Measurements from ENCODE around the gene ELMO1.

Gene ELMO1

DNA sequence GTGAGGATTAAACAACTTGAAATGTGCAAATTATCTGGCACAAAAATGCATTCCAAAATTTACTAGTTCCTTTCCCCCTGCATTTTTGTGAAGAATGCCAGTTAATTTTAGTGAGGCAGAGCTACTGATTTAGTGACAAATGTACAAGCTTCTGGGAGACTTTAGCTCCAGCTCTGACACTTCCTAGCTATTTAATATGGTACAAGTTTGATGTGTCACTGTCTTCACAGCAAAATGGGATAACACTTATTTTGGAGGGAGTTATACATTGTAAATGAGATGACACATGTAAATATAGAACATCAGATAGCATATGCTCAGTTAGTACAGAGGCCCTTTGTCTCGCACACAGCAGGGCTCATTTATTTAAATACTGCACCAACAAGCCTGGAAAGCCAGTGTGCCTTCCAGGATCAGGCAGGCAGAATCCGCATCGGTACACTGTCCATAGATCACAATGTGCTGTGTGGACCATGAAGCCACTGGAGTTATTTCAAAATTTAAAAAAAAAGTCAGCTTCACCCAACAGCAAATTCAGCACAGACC lies 48.7 kb downstream of the ELMO1 start:
- DNase-seq = no peak

DNA sequence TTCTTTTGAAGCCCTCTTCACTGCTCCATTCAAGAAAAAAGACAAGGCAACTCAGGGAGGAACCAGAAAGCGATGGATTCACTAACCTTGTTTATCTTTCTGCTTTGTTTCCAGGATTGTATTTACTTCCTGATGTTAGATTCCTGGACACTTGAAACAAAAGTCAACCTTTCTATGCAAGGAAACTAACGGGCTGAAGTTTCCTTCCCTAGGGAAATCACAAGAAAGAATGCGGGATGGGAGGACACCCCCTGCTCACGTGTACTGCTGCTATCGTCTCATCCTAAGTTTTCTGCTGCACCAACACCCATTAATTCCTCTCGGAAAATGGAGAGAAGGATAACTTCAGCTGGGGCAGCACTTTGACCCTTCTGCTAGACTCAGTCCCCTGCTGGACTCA lies 50.3 kb downstream of the ELMO1 start:
- no peak for DNase-seq

DNA sequence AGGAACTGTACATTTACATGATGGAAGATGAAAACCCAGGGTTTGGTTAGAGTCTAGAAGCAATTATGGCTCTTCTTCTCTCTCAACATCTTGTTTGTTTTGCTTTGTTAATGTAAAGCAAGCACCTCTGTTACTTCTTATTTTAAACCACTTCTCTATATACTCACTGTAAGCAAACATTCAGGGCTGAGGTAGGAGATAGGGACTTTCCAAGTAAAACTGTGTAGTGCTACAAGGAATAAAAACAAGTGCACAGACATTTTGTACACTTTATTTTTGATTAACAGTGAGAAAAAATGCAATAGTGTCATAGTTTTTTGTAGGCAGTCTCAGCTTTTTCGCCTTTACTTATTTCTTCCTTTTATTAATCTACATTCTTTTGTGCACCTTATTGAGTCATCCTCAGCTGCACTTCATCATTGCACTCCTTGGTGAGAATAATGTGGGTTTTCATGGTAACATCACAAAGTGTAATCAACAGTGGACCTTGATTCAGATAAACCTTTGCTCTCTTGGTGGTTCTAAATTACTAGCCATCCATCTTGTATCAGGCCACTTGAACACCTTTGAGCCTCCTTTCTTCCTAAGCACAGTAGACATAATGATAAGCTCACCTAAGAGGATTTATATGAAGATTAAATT lies 52.9 kb downstream of the ELMO1 start:
- DNase-seq = no peak

DNA sequence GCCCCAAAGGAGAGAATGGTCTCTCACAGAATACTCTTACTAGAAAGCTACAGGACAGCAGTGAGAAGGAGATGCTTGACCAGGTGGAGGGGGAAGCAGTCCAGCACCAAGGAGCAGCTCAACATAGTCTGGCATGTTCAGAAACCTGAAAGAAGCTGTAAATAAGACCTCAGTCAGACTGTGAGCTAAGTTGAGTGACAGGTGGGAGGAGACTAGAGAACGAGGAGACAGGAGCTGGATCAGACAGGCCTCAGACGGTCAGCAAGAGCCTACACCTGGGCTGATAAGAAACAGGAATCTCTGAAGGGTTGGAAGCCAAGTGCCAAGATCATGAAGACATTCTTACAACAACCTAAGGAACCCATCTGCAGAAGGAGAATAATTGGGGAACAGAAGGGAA lies 54.5 kb downstream of the ELMO1 start:
- DNase-seq = no peak

DNA sequence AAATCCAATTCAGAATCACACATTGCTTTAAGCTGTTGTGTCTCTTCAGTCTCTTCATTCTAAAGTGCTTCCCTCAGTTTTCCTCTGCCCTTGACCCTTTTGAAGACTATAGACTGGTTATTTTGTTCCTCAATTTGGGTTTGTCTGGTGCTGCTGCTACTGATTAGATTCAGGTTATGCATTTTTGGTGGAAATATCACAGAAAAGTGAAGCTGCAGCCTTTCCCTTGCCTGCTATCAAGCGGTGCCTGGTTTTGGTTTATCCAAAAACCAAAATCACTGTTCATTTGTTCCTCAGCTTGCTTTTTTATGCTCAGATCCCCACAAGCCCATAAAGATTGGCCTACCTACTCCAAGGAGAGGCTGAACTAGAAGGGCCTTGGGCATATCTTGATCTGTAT lies 55.2 kb downstream of the ELMO1 start:
- no peak for DNase-seq

DNA sequence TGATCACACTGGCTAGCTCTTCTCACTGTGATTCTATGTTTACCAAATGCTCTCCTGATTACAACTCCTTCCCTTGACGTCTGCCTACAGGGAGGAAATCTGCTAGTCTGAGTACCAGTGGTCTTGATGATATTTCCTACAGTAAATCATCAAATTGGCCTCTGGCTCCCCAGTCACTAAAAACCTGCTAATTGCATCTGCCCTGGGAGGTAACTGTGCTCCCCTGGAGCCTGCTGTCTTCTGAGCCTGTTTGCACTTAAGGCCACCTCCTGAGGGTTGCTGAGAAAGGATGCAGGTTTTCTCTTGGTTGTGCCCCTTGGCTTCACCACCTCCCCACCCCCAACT lies 56.0 kb downstream of the ELMO1 start:
- no peak for DNase-seq

DNA sequence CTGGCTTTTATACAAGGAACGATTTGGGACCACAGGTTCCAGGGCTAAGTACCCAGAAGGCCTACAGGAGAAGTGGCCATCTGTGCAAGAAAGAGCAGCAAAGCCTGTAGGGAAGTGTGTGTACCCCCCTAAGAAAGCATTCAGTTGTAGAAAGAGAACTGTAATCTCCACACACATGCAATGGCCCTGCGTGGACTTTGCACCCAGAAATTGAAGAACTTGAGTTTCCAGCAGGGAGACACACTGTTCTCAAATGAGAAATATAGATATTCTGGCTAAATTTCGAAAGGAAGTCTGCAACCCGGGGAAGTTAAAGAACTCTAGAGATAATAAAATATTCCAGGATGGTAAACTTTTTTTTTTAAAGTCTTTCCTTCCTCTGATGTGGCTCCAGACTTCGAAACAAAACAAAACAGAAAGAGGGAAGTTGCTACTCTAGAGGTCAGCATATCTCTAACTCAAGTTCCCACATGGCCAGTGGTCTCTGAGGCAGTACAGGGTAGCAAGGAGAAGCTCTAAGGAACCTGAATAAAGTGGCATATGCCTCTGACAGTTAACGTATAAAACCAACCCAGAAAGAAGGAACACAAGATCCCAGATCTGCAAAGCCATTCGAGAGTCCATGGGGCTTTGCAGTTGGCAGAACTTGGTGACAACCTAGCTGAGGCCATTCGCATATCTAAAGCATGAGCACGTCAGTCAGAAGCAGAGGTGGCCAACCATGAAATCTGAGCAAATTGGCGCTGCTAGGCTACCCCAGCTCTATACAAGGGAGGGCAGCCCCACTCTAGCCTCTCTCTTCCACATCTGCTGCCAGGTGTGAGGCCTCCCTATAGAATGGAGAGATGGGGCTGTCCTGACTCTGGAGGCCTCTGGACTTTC lies 56.6 kb downstream of the ELMO1 start:
- peak; percentile 86 for DNase-seq

DNA sequence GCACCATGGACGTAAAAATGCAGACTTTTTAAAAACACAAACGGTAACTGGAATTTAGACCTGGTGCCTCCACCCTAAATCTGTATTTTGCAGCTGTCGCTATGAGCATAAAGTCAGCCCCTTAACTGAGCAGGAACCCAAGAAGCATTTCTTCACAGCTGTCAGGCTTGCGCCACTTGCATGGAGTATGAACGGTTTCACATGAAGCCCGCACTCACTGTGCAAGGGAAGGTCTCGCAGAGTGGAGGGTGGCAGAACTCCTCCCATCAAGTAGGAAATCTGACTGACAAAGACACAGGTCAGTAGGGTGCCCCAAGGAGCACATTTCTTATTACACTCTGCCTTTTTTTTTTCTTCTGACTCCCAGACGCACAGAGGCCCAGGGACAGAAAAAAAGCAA lies 58.5 kb downstream of the ELMO1 start:
- peak; percentile 82 for DNase-seq

DNA sequence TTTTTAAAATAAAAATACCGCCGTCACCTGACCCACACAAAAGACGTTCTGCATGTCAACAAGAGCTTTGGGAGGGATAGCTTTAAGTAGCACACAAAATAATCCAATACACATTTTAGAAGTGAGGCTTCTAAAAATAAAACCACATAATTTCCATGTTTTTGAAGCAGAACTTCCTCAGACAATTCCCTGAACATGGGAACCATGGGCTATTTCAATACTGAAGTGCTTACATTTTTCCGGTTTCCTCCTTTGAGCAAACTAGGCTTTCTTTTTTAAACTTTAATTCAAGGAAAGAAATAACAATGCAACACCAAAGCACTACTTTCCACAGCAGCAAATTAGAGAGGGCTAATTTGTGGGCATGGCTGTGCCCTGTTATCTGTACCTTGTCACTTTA lies 59.9 kb downstream of the ELMO1 start:
- no peak for DNase-seq

DNA sequence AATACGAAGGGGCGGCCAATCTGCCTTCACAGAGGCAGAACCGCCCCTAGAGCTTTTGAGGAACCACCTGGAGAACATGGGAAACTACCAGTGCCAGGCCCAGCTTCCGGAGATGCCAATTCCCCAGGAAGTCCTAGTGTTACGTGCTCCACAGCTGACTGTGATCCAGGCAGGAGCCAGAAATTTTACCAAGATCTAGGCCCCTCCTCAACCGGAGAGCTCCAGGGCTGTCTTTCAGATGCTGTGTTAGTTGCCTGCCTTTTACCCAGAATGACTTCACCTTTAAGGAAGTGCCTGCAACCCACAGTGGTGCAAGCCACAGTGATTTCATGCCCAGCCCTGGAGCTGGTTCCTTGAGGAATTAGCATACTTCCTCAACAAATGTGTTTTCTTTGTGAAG lies 62.9 kb downstream of the ELMO1 start:
- DNase-seq = peak; percentile 32

DNA sequence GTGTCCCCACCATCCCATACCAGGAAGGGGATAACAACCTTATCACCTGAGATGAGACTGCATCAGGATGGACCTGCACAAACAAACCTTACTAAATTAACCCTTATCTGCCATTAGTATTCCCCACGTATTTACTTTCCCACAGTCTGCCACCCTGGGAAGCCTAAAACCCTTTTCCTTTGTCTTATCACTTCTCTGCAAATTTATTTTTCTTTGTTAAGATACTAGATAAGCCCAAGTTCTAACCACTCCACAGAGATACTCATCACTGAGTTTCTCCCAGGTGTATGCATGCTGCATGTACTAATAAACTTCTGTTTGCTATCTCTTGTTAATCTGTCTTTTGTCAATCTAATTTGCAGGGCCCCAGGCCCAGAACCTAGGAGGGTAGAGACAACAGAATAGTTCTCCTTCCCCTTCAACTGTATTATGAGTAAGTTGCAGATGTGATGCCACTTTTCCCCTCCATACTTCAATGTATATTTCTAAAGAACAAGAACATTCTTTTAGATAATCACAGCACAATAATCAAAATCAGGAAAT lies 66.0 kb downstream of the ELMO1 start:
- DNase-seq = no peak

DNA sequence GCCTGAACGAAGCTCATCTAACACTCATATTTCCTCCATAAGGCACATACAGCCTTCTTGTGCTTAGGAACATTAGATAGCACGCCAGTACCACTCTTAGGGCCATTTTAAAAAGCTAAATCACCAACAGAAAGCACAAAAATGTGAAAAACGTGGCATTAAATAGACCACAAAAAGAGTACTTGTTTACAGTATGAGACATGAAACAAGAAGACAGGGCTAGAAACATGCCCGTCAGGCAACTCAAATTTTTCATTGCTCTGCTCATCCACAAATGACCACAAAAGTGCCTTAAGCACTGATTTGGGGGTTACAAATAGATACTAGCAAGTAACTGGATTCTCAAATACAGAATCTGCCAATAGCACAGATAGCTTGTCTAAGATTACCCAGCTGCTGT lies 67.8 kb downstream of the ELMO1 start:
- DNase-seq = no peak

DNA sequence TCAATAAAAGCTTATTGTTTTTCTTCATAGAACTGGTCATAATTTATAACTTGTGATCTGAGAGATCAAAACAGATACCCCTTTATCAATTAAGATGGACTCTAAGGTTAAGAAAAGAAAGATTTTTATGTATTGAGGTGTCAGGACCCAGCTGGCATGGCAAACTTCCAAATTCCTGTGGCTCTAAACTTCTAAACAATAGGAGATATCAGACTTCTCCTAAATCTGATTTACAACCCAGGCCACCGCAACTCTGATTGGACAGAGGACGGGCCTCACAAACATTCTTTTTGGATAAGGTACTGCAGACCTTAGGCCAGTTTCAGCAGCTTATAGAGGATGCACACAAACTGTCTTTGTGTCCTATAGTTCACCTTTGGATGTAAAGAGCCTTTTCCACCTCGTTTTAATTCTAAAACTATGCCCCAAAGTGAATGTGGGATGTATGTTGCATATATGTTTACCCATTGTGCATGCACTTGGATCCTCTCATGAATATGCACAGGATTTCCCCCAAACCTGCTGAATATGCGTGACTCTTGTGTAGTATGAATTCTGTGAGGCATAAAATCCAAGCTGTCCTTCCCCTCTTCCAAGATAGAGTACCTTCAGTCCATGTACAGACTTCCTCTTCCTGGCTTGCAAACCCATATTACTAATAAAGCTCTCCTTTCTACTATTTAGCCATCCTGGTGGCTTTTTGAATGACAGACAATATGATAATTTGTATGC lies 69.0 kb downstream of the ELMO1 start:
- no peak for DNase-seq

DNA sequence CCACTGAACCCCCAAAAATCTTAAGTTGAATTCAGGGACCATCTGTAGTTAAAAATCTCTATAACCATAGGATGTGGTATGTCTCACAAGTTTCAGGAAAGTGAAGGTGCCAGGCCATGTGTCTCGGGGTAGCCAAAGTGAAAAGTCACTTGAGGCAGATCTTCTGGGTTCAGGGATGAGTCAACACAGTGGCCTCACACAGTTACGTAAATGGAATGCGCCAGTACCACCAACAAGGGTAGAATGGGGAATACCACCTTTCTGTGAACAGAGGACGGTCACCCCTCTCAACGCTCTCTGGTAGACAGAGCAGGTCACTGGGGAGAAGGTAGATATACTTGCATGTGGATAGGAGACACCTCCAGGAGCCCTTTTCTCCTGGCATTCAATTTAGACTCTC lies 71.4 kb downstream of the ELMO1 start:
- peak; percentile 6 for DNase-seq

DNA sequence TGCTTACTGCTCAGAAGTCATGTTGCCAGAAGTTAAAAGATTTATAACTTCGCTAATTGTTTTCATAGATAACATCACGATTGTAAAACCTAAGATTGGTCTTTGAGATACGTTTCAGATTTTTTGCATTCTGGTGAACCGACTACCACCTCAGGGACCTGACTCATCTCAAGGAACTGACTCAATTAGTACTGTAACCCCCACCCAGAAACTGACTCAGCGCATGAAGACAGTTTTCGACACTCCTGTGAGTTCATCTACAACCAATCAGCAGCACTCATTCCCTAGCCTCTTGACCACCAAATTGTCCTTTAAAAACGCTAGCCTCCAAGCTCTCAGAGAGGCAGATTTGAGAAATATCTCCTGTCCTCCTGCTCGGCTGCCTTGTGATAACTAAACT lies 72.3 kb downstream of the ELMO1 start:
- DNase-seq = peak; percentile 20

DNA sequence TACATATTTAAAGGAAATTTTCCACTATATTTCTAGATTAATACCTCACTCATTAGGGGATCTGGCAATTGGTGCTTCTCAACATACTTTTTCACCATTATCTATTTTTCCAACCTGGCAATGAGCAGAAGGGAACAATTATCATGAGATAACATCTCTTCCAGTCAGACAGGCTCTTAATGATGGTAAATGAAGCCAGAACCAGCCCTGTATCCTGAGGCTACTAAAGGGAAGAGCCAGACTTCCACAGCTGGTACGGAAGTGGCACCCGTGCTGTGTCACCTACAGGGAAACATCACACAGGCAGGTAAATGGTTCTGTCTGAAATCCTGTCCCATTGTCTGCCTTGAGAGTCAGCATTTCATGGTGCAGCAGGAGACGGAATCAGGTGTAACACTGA lies 75.9 kb downstream of the ELMO1 start:
- DNase-seq = no peak

DNA sequence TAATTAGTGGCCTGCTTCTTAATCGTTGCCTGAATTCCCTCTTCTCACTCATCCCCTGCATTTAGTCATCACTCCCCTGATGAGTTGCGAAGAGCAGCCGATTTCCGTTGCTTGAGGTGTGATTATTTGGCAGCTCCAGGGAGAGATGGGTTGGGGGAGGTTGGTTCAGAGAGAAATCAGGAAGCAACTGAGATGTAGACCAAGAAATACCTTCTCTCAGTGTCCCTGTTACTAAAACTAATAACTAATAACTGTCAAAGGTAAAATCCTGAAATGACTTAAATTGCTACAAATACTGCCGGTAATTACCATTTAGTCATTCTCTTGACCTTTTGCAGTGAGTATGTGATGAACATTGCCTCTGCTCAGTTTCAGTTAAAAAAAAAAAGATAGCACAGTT lies 76.9 kb downstream of the ELMO1 start:
- no peak for DNase-seq

DNA sequence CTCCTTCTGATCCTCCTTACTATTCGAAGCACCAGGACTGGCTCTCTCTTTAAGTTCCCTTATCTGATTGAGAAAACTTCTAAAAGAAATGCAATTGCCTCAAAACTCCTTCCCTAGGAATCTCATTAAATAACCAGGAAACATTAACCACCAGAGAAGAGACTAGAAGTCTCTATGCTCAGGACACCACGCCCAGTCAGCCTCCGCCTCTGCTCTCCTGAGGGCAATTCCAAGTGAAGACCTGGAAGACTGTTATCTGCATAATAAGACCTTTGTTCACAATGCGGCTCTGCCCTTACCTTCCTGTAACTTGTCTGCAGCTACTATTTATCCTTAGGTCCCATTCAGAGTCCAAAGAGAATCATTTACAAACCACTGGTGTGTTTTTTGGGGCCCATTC lies 78.8 kb downstream of the ELMO1 start:
- DNase-seq = no peak

DNA sequence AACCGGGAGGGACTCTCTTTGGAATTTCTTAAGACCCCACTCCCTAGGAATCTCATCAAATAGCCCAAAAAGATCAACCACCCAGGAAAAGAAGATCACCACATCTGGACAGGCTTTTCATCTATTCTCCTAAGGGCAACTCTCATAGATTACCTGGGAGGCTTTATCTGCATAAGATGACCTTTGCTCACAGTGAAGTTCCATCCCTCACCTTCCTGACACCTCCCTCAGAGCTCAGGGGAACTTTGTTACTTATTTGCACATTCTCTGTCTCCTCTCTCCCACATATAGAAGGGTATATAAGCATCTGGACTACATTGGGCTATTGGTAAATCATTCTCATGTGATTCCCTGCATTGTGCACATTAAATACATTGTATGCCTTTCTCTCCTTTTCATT lies 80.1 kb downstream of the ELMO1 start:
- no peak for DNase-seq

DNA sequence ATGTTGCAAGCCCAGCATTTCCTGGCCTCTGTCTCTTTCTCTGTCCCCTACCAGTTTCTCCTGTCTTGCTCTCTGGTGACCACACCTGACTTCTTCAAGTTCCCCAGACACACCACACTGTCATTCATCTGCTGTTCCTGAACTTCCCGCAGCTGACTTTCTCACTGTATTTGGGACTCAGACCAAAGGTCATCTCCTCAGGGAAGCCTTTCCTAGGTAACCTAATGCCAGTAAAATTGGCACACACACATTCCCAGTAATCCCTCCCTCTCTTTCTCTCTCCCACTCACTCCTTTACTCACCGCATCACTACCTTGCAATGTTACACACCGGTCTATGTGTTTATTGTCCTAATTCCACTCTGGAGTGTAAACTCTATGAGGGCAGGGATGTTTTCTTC lies 81.7 kb downstream of the ELMO1 start:
- DNase-seq = no peak

DNA sequence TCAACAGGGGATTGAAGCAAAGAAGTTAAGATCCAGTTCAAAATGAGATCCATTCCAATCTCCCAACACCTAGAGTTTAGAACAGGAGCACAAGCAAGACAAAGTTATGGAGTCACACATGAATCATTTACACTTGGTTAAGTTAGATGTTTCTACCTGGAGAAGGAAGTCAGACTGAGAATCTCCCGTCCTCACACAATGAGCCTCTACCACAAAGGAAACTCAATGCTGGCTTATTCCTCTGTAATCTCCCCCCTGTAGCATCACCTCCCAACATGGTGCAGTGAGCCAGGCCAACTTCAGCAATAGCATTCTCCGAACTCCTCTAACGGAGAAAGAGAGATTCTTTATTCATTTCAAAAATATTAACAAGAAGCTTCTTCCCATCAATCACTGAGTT lies 82.2 kb downstream of the ELMO1 start:
- no peak for DNase-seq

DNA sequence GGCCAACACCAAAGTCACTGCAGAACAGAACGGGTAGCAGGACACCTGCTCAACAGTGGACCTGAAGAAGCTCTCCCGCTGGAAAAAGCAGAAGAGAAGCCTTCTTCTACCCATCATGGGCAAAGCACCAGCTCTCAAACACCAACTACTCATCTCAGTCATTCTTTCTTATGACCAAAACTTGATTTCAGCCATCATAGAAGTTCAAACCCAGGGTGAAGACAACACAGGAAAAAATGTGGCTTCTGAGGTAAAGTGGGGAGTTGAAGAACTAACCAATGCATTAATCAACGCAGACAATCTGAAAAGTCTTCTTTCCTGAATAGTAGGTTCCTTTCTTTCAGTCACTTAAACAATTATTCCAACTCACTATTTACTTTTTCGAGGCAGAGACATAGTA lies 83.3 kb downstream of the ELMO1 start:
- DNase-seq = no peak

DNA sequence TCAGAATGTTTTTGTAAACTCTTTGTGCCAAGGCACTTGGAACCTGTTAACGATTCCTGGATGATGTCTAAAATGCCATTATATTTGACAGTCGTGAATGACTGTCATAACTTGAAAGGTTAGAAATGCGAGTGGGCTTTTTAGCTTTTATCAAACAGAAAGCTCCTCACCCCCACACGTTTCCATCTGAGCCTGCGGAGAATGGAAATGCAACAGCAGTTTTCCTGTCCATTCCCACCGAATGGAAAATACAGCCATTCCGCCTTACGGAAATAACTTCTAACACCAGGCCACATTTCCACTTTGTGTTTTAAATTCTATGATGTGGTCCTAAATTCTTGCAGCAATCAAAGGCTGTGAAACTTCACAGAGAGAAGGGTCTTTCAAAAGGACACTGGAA lies 83.8 kb downstream of the ELMO1 start:
- no peak for DNase-seq
